ENCODE data around the gene DLG2.
"Not testable (repeated sequence)": the region's sequence is repeated elsewhere in the genome, so short reads cannot be mapped to it uniquely, and the experiment has no call there.

DLG2 gene

GRCh38 chr11:85385111-85385510 is 242.0 kb downstream of the DLG2 start:
- H3K4me3 ChIP-seq (ENCODE audit: low read depth, low read length) = no peak overlapping the region
- DNase-seq (ENCODE audit: low read depth) = no peak

GRCh38 chr11:85379066-85379465 is 248.1 kb downstream of the DLG2 start:
- no peak for DNase-seq (ENCODE audit: low read depth)
- peak overlapping the region; percentile 25 for H3K4me3 ChIP-seq (ENCODE audit: low read depth, low read length)

- H3K4me3 ChIP-seq (ENCODE audit: low read depth, low read length) = peak overlapping the region; percentile 1
- DNase-seq (ENCODE audit: low read depth) = no peak
These were observed 249.2 kb downstream of the DLG2 start for GRCh38 chr11:85377901-85378300.

- no peak for DNase-seq (ENCODE audit: low read depth)
- H3K4me3 ChIP-seq (ENCODE audit: low read depth, low read length) = no peak overlapping the region
These were observed 267.3 kb downstream of the DLG2 start for GRCh38 chr11:85359859-85360258.

- no peak for DNase-seq (ENCODE audit: low read depth)
- no peak overlapping the region for H3K4me3 ChIP-seq (ENCODE audit: low read depth, low read length)
These were observed 271.2 kb downstream of the DLG2 start for GRCh38 chr11:85355921-85356320.

GRCh38 chr11:85349539-85349938 is 277.6 kb downstream of the DLG2 start:
- not testable (repeated sequence) for H3K4me3 ChIP-seq (ENCODE audit: low read depth, low read length); DNase-seq (ENCODE audit: low read depth)

- no peak for DNase-seq (ENCODE audit: low read depth)
These were observed 278.2 kb downstream of the DLG2 start for GRCh38 chr11:85348945-85349344.

GRCh38 chr11:85347291-85347690 is 279.9 kb downstream of the DLG2 start:
- DNase-seq (ENCODE audit: low read depth) = no peak
- no peak overlapping the region for H3K4me3 ChIP-seq (ENCODE audit: low read depth, low read length)

More at GRCh38 chr11:85348945-85349344, 278.2 kb downstream of the DLG2 start:
- no peak overlapping the region for H3K4me3 ChIP-seq (ENCODE audit: low read depth, low read length)

GRCh38 chr11:85346484-85346883 is 280.7 kb downstream of the DLG2 start:
- DNase-seq (ENCODE audit: low read depth) = no peak
- H3K4me3 ChIP-seq (ENCODE audit: low read depth, low read length) = no peak overlapping the region

GRCh38 chr11:85340846-85341245 is 286.3 kb downstream of the DLG2 start:
- DNase-seq (ENCODE audit: low read depth) = not testable (repeated sequence)

GRCh38 chr11:85318573-85318972 is 308.6 kb downstream of the DLG2 start:
- DNase-seq (ENCODE audit: low read depth) = no peak
- no peak overlapping the region for H3K4me3 ChIP-seq (ENCODE audit: low read depth, low read length)

More at GRCh38 chr11:85340846-85341245, 286.3 kb downstream of the DLG2 start:
- H3K4me3 ChIP-seq (ENCODE audit: low read depth, low read length) = not testable (repeated sequence)

GRCh38 chr11:85316967-85317366 is 310.2 kb downstream of the DLG2 start:
- no peak overlapping the region for H3K4me3 ChIP-seq (ENCODE audit: low read depth, low read length)
- DNase-seq (ENCODE audit: low read depth) = no peak

- no peak overlapping the region for H3K4me3 ChIP-seq (ENCODE audit: low read depth, low read length)
- no peak for DNase-seq (ENCODE audit: low read depth)
These were observed 313.4 kb downstream of the DLG2 start for GRCh38 chr11:85313741-85314140.

GRCh38 chr11:85310479-85310878 is 316.7 kb downstream of the DLG2 start:
- H3K4me3 ChIP-seq (ENCODE audit: low read depth, low read length) = no peak overlapping the region
- no peak for DNase-seq (ENCODE audit: low read depth)

GRCh38 chr11:85307366-85307765 is 319.8 kb downstream of the DLG2 start:
- no peak overlapping the region for H3K4me3 ChIP-seq (ENCODE audit: low read depth, low read length)
- DNase-seq (ENCODE audit: low read depth) = no peak

GRCh38 chr11:85301895-85302678 is 325.1 kb downstream of the DLG2 start:
- H3K4me3 ChIP-seq (ENCODE audit: low read depth, low read length) = no peak overlapping the region
- DNase-seq (ENCODE audit: low read depth) = no peak

- no peak overlapping the region for H3K4me3 ChIP-seq (ENCODE audit: low read depth, low read length)
- no peak for DNase-seq (ENCODE audit: low read depth)
These were observed 327.7 kb downstream of the DLG2 start for GRCh38 chr11:85299258-85299942.

GRCh38 chr11:85295694-85296271 is 331.4 kb downstream of the DLG2 start:
- no peak overlapping the region for H3K4me3 ChIP-seq (ENCODE audit: low read depth, low read length)
- no peak for DNase-seq (ENCODE audit: low read depth)

- H3K4me3 ChIP-seq (ENCODE audit: low read depth, low read length) = no peak overlapping the region
- no peak for DNase-seq (ENCODE audit: low read depth)
These were observed 345.6 kb downstream of the DLG2 start for GRCh38 chr11:85281550-85281949.

GRCh38 chr11:85279267-85279666 is 347.9 kb downstream of the DLG2 start:
- no peak for DNase-seq (ENCODE audit: low read depth)
- H3K4me3 ChIP-seq (ENCODE audit: low read depth, low read length) = no peak overlapping the region
